Stomach (tissue), 9 donors: ENCODE measurements around the gene TMPRSS11E. TPM values are rescaled to one million over a fixed set of nuclear protein-coding genes. Genes with fewer than 3 reads are reported as not detected.
"Not testable (repeated sequence)": the region's sequence is repeated elsewhere in the genome, so short reads cannot be mapped to it uniquely, and the experiment has no call there.

Experiments used
- DNase-seq, 2 donors: peaks; one replicate each; pipeline versions ENCODE4 v3.0.0 to v3.0.0-alpha.2; 2013 to 2019
- H3K27ac ChIP-seq, 5 donors: fragments of 200-600 bp in 4 of 5; sonication (generic) in 4 of 5; one replicate each; pipeline ENCODE4 v1.5.1; 2013 to 2019; ENCODE audit warnings: mild to moderate bottlenecking in 1 of 5, moderate library complexity in 1 of 5
- H3K27me3 ChIP-seq, 3 donors: fragments of 200-600 bp; sonication (generic); one replicate each; pipeline ENCODE4 v1.5.1; 2017 to 2019; ENCODE audit warnings: mixed run types in 1 of 3
- H3K36me3 ChIP-seq, 4 donors: fragments of 200-600 bp; sonication (generic); 1 replicate in 3 of 4; 2 replicates in 1 of 4; pipeline ENCODE4 v1.5.1; 2016 to 2019
- H3K4me1 ChIP-seq, 4 donors: fragments of 200-600 bp; sonication (generic); one replicate each; pipeline ENCODE4 v1.5.1; 2016 to 2019
- H3K4me3 ChIP-seq, 4 donors: fragments of 200-600 bp; sonication (generic) in 3 of 4; one replicate each; pipeline ENCODE4 v1.5.1; 2016 to 2019; ENCODE audit warnings: mild to moderate bottlenecking in 1 of 4
- H3K9me3 ChIP-seq, 4 donors: fragments of 200-600 bp; sonication (generic); one replicate each; pipeline ENCODE4 v1.5.1; 2016 to 2019
- CTCF ChIP-seq, 7 experiments: fragments of 450-650 bp in 4 of 7; fragments of 200-600 bp in 3 of 7; sonication (generic) in 3 of 7; IDR thresholded peaks; one replicate each; pipeline ENCODE4 v1.5.1; 2016 to 2019; ENCODE audit warnings: antibody characterized with exemption in 7 of 7, control low read depth in 2 of 7, mild to moderate bottlenecking in 1 of 7
- EP300 ChIP-seq: sonication (generic); formaldehyde crosslinking; IDR thresholded peaks from one replicate; pipeline ENCODE4 v1.6.1; 2017; ENCODE audit warnings: antibody characterized with exemption
- POLR2A ChIP-seq, 4 donors: fragments of 450-650 bp; IDR thresholded peaks; one replicate each; pipeline ENCODE4 v1.6.1; 2016; ENCODE audit warnings: antibody characterized with exemption in 4 of 4, control low read depth in 2 of 4, mild to moderate bottlenecking in 1 of 4, moderate library complexity in 1 of 4
- POLR2AphosphoS5 ChIP-seq, 3 donors: sonication (generic); formaldehyde crosslinking; IDR thresholded peaks; one replicate each; pipeline ENCODE4 v1.6.1; 2016; ENCODE audit warnings: antibody characterized with exemption in 3 of 3
- WGBS, 5 donors: extraction: QIAGEN DNeasy Blood & Tissue Kit in 3 of 5; methylation state at CpG; one replicate each; pipeline versions ENCODE4 v1.1.5 to v1.1.7; 2013 to 2018; 5-methylcytosine and 5-hydroxymethylcytosine counted together
- intact Hi-C: fragments of 100-400 bp; cut with DNase I; formaldehyde crosslinking; loops from one replicate; pipeline ENCODE4 v1.15.1; 2023; ENCODE audit warnings: low total_unique reads
- polyA plus RNA-seq, 3 donors: library from polyadenylated mRNA; stranded (reverse); fragments of 200-250 nt; gene quantifications; one replicate each; pipeline ENCODE4 v1.2.3, GENCODE V29; 2013
- total RNA-seq, 5 donors: library from RNA; depleted of rRNA; stranded (reverse); fragments of >200 nt; gene quantifications; one replicate each; pipeline versions ENCODE4 v1.1.0 to v1.2.3, GENCODE V29; 2014 to 2016
- donor health status: healthy with polysubstance abuse.
- donor health status: Bipolar disorder and iron deficiency.
- donor health status: healthy.

Gene TMPRSS11E
- total and polyA plus RNA-seq, 8 donors, result 0.31 to 49.9 (median 0.37) TPM; not detected in 5

DNA sequence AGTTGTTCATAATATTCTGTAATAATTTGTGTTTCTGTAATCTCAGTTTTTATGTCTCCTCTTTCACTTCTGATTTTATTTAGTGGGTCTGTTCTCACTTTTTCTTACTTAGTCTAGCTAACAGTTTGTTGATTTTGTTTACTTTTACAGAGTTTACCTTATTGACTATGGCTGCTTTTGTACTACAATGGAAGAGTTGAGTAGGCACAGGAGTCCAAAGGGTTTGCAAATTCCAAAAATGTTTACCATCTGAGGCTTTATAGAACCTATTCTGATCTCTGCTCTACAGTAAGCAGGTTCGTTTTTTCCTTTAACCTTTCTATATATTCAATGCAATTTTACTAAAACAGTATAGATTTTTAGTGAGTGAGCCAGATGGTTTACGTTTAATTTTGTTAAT, 73.7 kb downstream of the TMPRSS11E start:
- intact Hi-C loops, result no loop called here
- no peaks in the 10 kb centered on the region for H3K36me3 ChIP-seq
- 72 to 80% (median 72%) methylated on average over 2 of the region's 2 CpGs; no CpG with 5 or more reads in 2 of the 5 donors for WGBS, 5 donors
- no peak overlapping the region for H3K4me3 ChIP-seq
- no peaks in the 10 kb centered on the region for H3K4me1 ChIP-seq
- H3K27me3 ChIP-seq, result no peaks in the 10 kb centered on the region
- TF ChIP-seq POLR2AphosphoS5 (IDR thresholded peaks at IDR 0.05) (no peak), CTCF (IDR thresholded peaks at IDR 0.05) (no peak), POLR2A (IDR thresholded peaks at IDR 0.05) (no peak), EP300 (no peak)
- no peaks in the 10 kb centered on the region for H3K9me3 ChIP-seq
- no peak for DNase-seq
- H3K27ac ChIP-seq, result no peak overlapping the region

DNA sequence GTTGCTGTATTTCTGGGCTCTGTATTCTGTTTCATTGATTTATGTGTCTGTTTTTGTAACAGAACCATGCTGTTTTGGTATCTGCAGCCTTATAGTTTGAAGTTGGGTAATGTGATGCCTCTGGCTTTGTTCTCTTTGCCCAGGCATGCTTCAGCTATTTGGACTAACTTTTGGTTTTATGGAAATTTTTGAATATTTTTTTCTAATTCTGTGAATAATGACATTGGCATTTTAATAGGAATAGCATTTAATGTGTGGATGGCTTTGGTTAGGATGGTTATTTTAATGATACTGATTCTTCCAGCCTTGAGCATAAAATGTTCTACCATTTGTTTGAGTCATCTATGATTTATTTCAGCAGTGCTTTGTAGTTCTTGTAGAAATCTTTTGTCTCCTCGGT, 75.0 kb downstream of the TMPRSS11E start:
- DNase-seq, H3K9me3 ChIP-seq, H3K4me1 ChIP-seq, H3K36me3 ChIP-seq, intact Hi-C loops, H3K4me3 ChIP-seq, H3K27ac ChIP-seq, H3K27me3 ChIP-seq: not testable (repeated sequence)
- WGBS, 5 donors, result 32 to 65% (median 50%) methylated on average over 1 of the region's 1 CpG; no CpG with 5 or more reads in 2 of the 5 donors

- TF ChIP-seq CTCF (IDR thresholded peaks at IDR 0.05) (no peak), POLR2A (IDR thresholded peaks at IDR 0.05) (no peak), EP300 (no peak), POLR2AphosphoS5 (IDR thresholded peaks at IDR 0.05) (no peak)
- 79 to 80% (median 79%) methylated on average over 6 of the region's 6 CpGs; no CpG with 5 or more reads in 2 of the 5 donors for WGBS, 5 donors
These were observed 88.7 kb downstream of the TMPRSS11E start for GRCh38 chr4:68535974-68536373.

GRCh38 chr4:68536375-68536774, 89.1 kb downstream of the TMPRSS11E start:
- WGBS, 5 donors, result 93 to 97% (median 95%) methylated on average over 3 of the region's 3 CpGs; no CpG with 5 or more reads in 2 of the 5 donors
- intact Hi-C loops, result no loop called here
- Histone ChIP-seq H3K27ac (no peak overlapping the region), H3K9me3 (no peaks in the 10 kb centered on the region), H3K36me3 (no peaks in the 10 kb centered on the region), H3K4me3 (no peak overlapping the region), H3K4me1 (no peaks in the 10 kb centered on the region), H3K27me3 (no peaks in the 10 kb centered on the region)
- no peak for DNase-seq
- TF ChIP-seq EP300 (no peak), CTCF (IDR thresholded peaks at IDR 0.05) (no peak), POLR2AphosphoS5 (IDR thresholded peaks at IDR 0.05) (no peak), POLR2A (IDR thresholded peaks at IDR 0.05) (no peak)

More at GRCh38 chr4:68535974-68536373, 88.7 kb downstream of the TMPRSS11E start:
- Histone ChIP-seq H3K27me3 (no peaks in the 10 kb centered on the region), H3K4me3 (no peak overlapping the region), H3K4me1 (no peaks in the 10 kb centered on the region), H3K36me3 (no peaks in the 10 kb centered on the region), H3K9me3 (no peaks in the 10 kb centered on the region), H3K27ac (no peak overlapping the region)
- intact Hi-C loops, result no loop called here
- DNase-seq, result no peak

GRCh38 chr4:68542742-68543141, 95.5 kb downstream of the TMPRSS11E start:
- intact Hi-C loops, H3K36me3 ChIP-seq, H3K4me1 ChIP-seq, H3K27me3 ChIP-seq, H3K9me3 ChIP-seq, H3K4me3 ChIP-seq, DNase-seq, H3K27ac ChIP-seq: not testable (repeated sequence)
- WGBS, 5 donors, result 85 to 90% (median 85%) methylated on average over 13 of the region's 13 CpGs; no CpG with 5 or more reads in 2 of the 5 donors

Other genes with a start within 250 kb of the TMPRSS11E start
- gene TMPRSS11B, start 201.8 kb upstream of the TMPRSS11E start, total RNA-seq, result 1 to 10 TPM in 1 of 5 donors, not detected in 4; 1.5 TPM
- 10 to 100 TPM in 1 of 3 donors, not detected in 2; 80.3 TPM for gene TMPRSS11B, start 201.8 kb upstream of the TMPRSS11E start, polyA plus RNA-seq
- gene YTHDC1, start 97.4 kb upstream of the TMPRSS11E start, total RNA-seq, result 100 to 1,000 TPM in 1 of 5 donors, 10 to 100 TPM in 4; 37.2 to 113 (median 89.3) TPM
- 10 to 100 TPM; 22.9 to 33.2 (median 29.5) TPM for gene YTHDC1, start 97.4 kb upstream of the TMPRSS11E start, polyA plus RNA-seq
- not detected for gene UGT2B17, start 128.9 kb downstream of the TMPRSS11E start, total RNA-seq
- under 1 TPM in 1 of 3 donors, not detected in 2; 0.40 TPM for gene UGT2B17, start 128.9 kb downstream of the TMPRSS11E start, polyA plus RNA-seq
- 10 to 100 TPM in 3 of 5 donors, not detected in 2; 16.1 to 51.0 (median 25.8) TPM for gene UGT2B15, start 223.2 kb downstream of the TMPRSS11E start, total RNA-seq
- 10 to 100 TPM in 2 of 3 donors, 1 to 10 TPM in 1; 8.9 to 41.5 (median 16.5) TPM for gene UGT2B15, start 223.2 kb downstream of the TMPRSS11E start, polyA plus RNA-seq